Calu3 (cell line): Measurements from ENCODE around the gene SELENOK. TPM values are rescaled to one million over a fixed set of nuclear protein-coding genes. Genes with fewer than 3 reads are reported as not detected.

Experiments
- BruUV-seq: library from RNA; stranded (reverse); fragments of 400-500 nt; replicated peaks from 2 replicates; lab custom pipeline; 2021; lab: Mats Ljungman, UMichigan
- CTCF ChIA-PET: fragments of 300-600 bp; sonication (Branson Sonifier 250); formaldehyde crosslinking; loops from one replicate; lab custom pipeline; 2022; ENCODE audit warnings: antibody characterized with exemption; lab: Charles Lee
- DNase-seq: peaks from one replicate; pipeline ENCODE4 v3.0.0; 2022
- H3K27ac Mint-ChIP-seq: one replicate; pipeline ENCODE4 v1.8.0; 2022; ENCODE audit warnings: mixed read lengths; ENCODE audit not compliant: unreplicated experiment
- H3K27me3 Mint-ChIP-seq: one replicate; pipeline ENCODE4 v1.8.0; 2022; ENCODE audit warnings: mixed read lengths; ENCODE audit not compliant: unreplicated experiment
- H3K36me3 Mint-ChIP-seq: one replicate; pipeline ENCODE4 v1.8.0; 2022; ENCODE audit warnings: mild to moderate bottlenecking, moderate library complexity, mixed read lengths; ENCODE audit not compliant: insufficient read depth, unreplicated experiment
- H3K4me1 Mint-ChIP-seq: one replicate; pipeline ENCODE4 v1.8.0; 2022; ENCODE audit warnings: mild to moderate bottlenecking, low read depth, mixed read lengths; ENCODE audit not compliant: unreplicated experiment
- H3K4me3 Mint-ChIP-seq: one replicate; pipeline ENCODE4 v1.8.0; 2022; ENCODE audit warnings: mild to moderate bottlenecking, low read depth, moderate library complexity, mixed read lengths; ENCODE audit not compliant: unreplicated experiment
- H3K9me3 Mint-ChIP-seq: one replicate; pipeline ENCODE4 v1.8.0; 2022; ENCODE audit warnings: low read depth, mixed read lengths; ENCODE audit not compliant: unreplicated experiment
- CTCF ChIP-seq: fragments of 200-600 bp; IDR thresholded peaks from one replicate; pipeline ENCODE4 v1.8.0; 2022; ENCODE audit warnings: antibody characterized with exemption; ENCODE audit not compliant: unreplicated experiment
- intact Hi-C: fragments of 100-400 bp; cut with micrococcal nuclease; formaldehyde crosslinking; loops from one replicate; pipeline ENCODE4 v1.10.0; 2022; ENCODE audit not compliant: unreplicated experiment
- total RNA-seq: library from RNA; stranded (reverse); gene quantifications from 2 replicates; pipeline ENCODE4 v1.2.3, GENCODE V29; 2022

The SELENOK gene
- total RNA-seq, 1 experiment from 2014 or later: 52.0 TPM

DNA sequence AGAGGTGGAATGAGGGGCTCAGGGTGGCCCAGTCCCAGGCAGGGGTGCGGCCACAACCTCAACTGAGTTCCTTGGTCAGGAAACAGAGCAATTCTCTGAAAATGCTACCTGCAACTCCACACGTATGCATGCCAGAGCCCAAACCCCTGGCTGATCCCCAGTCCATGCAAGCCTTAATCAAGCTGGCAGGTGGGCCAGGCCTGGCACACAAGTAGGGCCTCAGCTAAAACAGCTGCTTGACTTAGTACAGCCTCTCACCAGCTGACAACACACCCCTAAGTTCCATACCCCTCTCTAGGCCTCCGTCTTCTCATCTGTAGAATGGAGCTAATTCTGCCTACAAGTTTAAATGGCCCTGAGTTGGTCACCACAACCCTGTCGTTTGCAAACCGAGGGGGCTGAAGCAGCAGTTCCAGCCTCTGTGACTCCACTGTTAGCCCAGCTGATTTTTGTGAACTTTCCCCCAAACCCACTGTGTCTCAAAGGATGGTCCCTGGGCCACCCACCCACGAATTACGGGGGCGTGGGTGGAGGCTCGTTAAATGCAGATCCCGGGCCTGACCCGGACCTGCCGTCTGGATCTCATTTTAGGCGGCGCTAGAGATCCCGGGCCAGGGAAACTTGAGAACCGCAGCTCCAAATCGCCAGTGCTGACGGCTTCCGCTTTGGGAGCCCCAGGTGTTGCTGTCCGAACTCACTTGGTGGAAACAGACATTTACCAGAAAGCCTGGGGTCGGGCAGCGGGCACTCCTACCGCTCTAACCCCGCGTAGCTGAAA, 46.4 kb downstream of the SELENOK start:
- H3K36me3 Mint-ChIP-seq: peaks cover 32% of the 10 kb centered on the region
- H3K9me3 Mint-ChIP-seq: no peaks in the 10 kb centered on the region
- intact Hi-C loops: no loop called here
- no peak for TF ChIP-seq CTCF
- peak overlapping the region; percentile 83 for H3K27ac Mint-ChIP-seq
- no peaks in the 10 kb centered on the region for H3K27me3 Mint-ChIP-seq
- peak; percentile 67 for DNase-seq
- no TSS peak for BruUV-seq
- CTCF ChIA-PET: interaction anchor here (1.8 kb wide), 1 partner anchor 46 kb away, joined by 5 read pairs; the partner anchor contains the start of gene SELENOK
- peak overlapping the region; percentile 59 for H3K4me3 Mint-ChIP-seq
- peaks cover 52% of the 10 kb centered on the region for H3K4me1 Mint-ChIP-seq

- intact Hi-C loops: no loop called here
- Mint-ChIP-seq H3K36me3 (peaks cover 32% of the 10 kb centered on the region), H3K27ac (peak overlapping the region; percentile 83), H3K9me3 (no peaks in the 10 kb centered on the region), H3K4me3 (peak overlapping the region; percentile 59), H3K27me3 (no peaks in the 10 kb centered on the region), H3K4me1 (peaks cover 58% of the 10 kb centered on the region)
- BruUV-seq: TSS peak; percentile 24
- CTCF ChIA-PET: interaction anchor here (0.5 to 1.8 kb wide), 3 partner anchors 16 to 589 kb away, joined by 3 to 5 read pairs (median 4); partner anchors contain the start of genes SELENOK and TKT
- DNase-seq: peak; percentile 16
- no peak for TF ChIP-seq CTCF
Measured at GRCh38 chr3:53844262-53845102, 47.2 kb downstream of the SELENOK start.

GRCh38 chr3:53843195-53844177, 48.2 kb downstream of the SELENOK start:
- peaks cover 58% of the 10 kb centered on the region for H3K4me1 Mint-ChIP-seq
- no peak for TF ChIP-seq CTCF
- no peaks in the 10 kb centered on the region for H3K9me3 Mint-ChIP-seq
- intact Hi-C loops: no loop called here
- CTCF ChIA-PET: interaction anchor here (0.5 to 0.8 kb wide), 3 partner anchors 17 to 711 kb away, joined by 3 to 6 read pairs (median 4); partner anchors contain the start of gene TKT
- DNase-seq: no peak
- no TSS peak for BruUV-seq
- peaks cover 32% of the 10 kb centered on the region for H3K36me3 Mint-ChIP-seq
- H3K27ac Mint-ChIP-seq: peak overlapping the region; percentile 83
- H3K4me3 Mint-ChIP-seq: peak overlapping the region; percentile 59
- no peaks in the 10 kb centered on the region for H3K27me3 Mint-ChIP-seq
